Activated CD4-positive, CD25-positive, alpha-beta regulatory T cell (primary cell): ENCODE results near the gene STYXL1.

Experiments used
- DNase-seq, 4 experiments: peaks; one replicate each; lab custom pipeline; 2025; lab: John Stamatoyannopoulos, UW

STYXL1 gene

DNA sequence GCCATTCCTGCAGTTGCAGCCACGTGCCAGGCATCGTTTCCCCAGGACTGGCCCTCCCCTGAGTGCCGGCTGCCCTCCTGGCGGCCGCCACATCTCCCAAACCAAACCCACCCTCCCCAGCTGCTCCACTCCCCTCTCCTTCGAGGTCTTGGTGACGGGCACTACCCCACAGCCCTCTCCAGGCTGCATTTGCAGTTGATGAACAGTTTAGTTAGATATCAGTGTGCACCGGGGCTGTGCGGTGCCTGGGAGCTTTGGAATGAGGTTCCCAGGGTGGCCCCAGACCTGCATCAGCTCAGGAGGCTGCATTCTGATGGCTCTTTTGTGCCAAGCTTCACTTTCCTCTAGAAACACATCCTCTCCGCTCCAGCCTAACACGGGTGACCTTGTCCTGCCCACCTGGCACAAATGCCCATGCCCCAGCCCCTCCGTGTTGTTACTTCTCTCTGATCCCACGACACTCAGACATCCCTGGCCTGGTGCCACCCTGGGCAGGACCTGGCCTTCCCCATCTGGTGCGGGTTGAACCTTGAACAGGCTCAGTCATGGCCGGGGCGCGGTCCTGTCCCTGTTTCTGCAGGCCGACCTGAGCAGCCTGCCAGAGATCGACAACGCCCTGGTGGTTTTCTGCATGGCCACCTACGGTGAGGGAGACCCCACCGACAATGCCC is 67.9 kb downstream of the STYXL1 start:
- no peak for DNase-seq

DNA sequence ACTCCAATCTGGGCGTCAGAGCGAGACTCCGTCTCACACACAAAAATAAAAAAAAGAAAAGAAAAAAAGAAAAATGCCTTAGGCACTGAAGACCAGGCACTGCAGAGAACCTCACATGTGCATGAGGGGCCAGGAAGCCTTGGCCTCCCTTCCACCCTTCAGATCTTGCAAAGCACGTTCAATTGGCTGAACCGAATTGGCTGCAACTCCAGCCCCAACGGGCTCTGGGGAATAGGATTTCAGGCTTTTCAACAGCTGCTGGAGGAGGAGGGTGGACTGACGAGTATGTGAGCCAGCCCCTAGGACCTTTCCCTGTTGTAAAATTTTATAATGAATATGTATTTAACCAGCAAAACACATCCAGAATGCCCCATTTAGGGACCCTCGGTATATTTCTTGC is 70.1 kb downstream of the STYXL1 start:
- DNase-seq = no peak

DNA sequence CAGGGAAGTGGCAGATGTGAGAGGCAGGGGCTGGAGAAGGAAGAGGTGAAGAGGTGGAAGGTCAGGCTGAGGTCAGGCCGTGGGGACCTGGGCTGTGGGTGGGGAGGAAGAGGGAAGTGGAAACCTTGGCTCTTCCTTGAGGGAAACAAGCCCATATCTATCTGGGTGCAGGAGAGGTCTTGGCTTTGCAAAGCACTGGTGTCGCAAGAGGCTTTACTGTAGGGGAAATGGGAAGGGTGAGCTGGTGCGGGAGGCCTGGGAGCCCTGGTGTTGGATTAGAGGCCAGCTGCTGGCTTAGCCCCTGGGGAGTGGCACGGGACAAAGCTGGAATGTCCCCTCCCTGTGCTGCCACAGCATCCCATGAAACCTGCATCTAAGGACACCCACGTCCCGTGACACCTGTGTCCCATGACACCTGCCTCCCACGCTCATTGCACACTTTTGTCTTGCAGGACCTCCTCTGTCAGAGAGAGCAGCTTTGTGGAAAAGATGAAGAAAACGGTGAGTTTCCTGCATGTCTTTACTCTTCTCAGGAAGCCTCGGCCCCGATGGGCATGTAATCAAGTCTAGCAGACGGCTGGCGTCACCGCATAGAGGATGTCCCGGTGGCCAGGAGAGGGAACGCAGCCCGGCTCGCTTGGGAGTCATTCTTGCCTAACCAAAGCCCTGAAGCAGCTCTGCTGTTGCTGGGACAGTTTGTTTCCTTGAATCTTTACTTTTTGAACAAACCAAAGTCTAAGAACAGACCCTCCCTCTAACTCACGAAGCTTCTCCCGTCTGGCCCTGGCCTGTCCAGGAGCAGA is 75.6 kb downstream of the STYXL1 start:
- no peak for DNase-seq

DNA sequence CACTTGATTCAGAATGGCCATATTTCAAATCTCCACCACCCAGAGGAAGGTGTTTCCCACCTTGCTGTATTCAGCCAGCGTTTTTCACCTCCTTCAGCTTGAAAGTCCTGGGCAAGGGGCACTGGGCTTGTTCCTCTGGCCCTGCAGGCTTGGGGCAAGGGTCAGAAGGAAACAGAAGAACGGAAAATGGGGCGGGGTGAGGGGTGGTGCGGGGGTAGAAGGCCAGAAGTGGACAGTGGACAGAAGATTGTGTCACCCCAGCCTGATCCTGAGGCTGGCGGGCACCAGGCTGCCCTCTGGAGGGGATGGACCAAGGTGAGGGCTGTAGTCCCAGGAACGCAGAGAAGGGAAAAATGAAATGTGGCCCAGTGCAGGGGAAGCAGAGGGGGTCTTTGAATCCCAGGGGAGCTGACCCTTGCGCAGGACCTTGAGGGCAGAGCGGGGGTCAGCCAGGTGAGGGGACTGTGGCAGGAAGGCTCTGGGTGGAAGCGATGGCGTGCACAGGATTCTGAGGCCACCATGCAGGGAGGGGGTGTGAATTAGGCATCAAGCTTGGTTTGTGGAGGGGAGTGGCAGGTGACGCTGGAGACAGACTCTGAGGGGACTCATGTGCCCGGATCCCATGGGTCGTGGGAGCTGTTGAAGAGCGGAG is 76.4 kb downstream of the STYXL1 start:
- no peak for DNase-seq

DNA sequence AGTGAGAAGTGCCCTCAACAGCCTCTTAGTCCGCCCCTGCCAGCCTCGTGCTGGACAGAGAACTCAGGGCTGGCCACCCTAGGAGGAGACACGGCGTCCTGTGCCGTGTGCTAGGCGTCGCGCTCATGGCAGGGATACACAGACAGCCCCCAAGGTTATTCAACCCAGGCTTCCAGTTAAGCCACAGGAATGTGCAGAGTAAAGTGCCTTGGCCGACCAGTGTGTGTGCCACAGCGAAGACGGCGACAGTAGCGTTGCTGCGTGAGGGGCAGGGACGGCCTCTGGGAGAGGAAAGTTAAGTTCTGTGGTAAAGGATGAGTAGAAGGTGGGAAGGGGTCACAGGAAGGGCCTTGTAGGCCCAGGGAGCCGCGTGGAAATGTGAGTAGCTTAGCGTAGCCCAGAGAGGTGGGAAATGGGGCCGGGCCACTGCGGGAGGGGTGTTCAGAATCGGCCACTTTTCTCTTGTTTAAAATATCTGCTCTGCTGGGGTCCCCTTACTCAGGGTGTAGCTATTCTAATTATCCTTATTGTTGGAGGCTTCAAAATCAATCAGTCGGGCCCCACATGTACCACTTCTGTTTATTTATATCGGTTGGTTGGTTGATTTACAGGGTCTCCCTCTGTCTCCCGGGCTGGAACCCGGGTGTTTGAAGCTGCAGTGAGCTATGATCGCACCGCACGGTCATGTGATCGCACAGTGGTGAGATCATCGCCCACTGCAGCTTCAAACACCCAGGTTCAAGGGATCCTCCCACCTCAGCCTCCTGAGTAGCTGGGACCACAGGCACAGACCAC is 77.9 kb downstream of the STYXL1 start:
- DNase-seq = no peak

DNA sequence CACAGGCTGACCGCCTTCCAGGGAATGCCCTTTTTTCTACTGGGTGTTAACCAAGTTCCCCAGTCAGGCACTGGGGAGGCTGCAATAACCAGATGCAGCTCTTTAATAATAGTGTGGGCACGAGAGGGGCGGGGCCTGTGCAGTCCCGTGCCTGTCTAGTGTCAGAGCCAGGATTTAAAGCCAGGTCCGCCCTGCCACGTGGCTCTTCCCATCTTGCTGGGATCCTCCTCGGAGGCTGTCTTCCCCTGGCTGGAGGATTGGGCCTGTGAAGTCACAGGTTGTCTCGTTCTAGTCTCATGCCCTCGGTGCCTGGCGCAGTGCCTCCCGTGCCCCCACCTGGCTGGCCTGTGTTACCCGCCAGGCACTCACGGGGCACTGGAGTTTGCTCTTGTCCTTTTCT is 78.6 kb downstream of the STYXL1 start:
- DNase-seq = no peak

DNA sequence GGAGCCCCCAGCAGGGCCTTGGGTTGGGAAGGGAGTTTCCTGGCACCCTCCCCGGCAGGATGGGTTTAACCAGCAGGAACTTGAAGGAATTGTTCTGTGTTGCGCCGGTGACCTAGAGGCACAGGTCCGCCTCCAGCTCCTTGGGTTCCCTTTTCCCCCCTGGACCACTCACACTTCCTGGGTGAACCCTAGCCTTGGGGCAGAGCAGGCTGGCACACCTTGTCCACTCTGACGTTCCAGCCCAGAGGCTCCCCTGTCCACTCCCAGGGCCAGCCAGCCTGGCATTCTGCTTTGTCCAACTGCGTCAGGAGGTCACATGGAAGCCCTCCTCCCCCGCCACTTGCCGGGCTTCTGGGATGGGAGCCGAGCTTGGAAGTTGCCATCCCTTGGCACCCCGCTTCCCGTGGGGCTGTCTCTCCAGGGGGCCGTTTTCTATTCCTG is 79.2 kb downstream of the STYXL1 start:
- no peak for DNase-seq

DNA sequence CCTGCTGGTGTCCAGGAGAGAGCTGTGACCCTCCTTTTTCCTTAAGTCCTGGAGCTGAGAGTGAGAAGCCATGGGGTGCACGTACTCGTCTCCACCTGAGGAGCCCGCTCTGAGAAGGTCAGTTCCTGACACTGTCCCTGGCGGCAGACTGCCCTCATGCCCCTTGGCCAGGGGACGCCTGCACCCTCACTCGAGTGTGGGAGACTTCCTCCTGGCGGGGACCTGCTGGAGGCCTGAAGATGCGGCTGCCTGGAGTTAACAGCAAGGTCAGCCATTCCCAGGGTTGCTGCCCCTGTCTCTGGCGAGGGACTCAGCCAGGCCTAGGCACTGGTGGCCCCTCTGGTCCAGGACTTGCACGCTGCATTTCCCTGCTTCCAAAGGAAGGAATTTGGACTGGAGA is 79.8 kb downstream of the STYXL1 start:
- no peak for DNase-seq

DNA sequence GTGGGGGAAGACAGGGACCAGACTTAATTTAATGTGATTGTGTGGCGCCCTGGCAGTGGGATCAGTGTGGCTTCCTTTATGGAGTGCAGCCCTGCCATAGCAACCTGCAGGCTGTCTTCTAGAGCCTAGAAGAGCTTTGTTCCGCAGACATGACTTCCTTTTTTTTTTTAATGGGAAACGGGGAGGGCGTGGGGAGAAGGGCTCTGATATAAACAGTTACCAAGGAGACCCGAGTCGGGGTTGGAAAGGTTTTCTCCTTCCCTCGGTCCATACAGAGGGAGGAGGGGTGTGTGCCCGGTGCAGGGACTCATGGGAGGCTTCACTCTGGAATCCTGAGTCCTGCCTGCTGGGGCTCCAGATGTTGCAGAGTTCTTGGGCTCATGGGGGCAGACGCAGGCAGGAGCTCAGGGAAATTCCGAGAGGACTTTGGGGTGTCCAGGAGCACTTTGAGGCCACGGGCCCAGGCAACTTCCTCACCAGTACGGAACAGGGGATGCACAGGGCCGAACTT is 80.3 kb downstream of the STYXL1 start:
- DNase-seq = no peak

DNA sequence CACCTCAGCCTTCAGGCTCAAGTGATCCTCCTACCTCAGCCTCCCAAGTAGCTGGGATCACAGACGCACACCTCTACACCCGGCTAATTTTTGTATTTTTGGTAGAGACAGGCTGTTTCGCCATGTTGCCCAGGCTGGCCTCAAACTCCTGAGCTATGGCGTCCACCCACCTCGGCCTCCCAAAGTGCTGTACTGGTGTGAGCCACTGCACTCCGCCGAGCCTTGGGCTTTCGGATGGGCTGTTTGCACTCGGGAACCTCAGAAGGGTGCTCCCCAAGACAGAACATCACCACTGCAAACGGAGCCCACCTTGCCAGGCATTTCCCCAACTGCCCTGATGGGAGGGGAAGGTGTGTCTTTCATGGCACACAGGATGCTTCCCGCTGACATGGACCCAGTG is 80.7 kb downstream of the STYXL1 start:
- DNase-seq = no peak

DNA sequence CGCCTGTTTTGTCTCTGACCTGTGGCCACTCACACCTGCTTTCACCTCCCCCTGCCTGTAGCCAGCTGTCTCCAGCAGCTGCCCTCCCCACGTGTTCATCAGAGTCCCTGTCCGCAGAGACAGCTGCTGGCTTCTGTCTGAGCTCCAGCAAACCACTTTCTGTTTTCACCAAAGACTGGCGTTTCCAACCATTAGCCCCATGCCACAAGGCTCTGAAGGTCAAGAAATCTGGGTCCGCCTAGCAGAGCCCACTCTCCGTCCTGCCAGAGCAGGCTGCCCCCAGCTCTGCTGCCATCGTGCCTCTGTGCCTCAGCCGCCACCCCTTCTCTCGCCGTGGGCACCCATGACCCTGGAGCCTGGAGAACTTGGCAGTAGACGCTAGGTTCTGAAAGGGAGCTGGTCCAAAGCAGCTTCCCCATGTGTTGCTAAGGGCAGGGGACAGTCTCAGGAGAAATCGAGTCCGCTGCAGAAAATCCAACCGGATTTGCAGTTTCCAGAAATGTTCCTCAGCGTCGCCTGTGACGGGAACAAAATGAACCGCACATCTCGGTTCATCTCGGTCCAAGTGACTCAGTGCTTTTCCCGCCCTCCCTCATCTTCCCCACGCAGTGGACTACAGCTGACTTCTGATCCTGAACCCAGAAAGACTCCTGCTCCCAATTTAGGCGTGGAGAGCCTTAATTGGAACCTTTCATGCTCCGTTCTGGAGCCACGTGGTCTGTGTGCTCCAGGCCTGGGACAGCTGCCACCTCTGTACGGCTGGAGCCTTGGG is 81.4 kb downstream of the STYXL1 start:
- DNase-seq = no peak

DNA sequence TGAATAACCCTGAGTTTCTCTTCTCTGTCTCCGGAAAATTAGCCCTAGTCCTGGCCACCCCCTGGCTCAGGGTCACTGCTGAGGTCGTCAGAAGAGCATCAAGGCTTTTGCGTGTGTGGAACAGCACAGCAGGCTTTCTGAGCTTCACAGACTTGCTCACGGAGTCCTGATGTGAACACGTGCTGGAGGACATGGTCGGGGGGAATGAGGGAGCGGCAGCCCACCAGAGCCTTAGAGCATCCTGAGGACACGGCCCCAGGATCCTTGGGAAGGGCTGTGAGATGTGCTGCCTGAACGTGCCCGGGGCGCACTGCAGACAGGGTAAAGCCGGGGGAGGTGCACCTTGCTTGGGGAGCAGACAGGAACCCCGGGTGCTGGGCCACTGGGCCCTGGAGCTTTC is 82.2 kb downstream of the STYXL1 start:
- DNase-seq = no peak

DNA sequence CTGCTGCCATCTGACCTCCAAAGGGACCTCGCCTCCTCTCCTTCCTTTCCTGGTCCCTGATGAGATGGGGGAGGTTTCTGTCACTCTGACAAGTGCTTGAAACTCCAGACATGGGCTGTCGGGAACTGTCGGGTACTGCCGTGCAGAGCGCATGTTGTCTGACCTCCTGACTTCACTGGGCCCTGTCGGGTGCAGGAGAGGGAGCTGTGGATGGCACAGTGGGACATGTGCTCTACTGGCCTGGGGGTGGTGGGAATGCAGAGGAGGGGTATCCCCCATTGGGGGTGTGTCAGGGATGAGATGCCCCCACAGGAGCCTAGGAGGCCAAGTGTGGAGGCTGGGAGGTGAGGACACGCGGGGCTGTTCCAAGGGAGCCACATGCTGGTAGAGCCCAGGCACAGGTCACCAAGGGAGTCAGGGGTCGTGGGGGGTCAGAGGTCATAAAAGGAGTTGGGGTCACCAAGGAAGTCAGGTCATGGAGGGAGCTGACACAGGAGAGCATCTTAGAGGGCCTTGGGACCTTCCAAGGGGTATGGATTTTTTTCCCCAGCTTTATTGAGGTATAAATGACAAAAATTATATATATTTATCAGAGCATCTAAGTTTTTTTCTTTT is 84.3 kb downstream of the STYXL1 start:
- DNase-seq = no peak

DNA sequence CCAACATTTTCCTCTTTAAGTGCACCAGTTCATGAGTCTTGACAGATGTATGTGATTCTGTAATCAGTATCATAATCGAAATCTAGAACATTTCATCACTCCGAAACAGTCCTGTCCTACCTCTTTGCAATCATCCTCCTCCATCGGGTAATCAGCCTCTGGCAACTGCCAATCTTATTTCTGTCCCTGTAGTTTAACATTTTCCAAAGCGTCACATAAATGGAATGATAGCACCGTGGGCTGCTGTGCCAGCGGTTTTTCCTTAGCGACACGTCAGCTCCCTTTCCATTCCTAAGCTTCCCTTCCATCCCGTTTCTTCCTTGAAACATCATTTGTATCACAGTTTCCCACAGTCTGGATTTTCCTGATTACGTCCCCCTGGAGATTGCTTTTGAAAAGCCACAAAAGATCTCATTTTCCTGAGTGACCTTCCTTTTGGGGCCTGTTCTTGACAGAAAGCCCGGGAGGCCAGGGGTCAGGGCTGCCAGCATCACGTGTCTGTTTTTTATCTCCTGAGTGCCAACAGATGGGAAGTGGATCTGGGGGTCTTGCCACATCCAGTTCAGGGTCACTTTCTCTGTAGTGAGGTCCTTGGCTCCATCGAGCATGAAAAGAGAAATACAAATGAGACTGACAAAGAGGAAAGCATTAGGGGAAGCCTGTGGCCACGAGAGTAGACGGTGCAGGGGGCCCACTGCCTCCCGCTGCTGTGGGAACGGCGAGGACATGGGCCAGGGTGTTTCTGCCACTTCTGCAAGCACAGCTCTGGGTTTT is 85.0 kb downstream of the STYXL1 start:
- DNase-seq = no peak

DNA sequence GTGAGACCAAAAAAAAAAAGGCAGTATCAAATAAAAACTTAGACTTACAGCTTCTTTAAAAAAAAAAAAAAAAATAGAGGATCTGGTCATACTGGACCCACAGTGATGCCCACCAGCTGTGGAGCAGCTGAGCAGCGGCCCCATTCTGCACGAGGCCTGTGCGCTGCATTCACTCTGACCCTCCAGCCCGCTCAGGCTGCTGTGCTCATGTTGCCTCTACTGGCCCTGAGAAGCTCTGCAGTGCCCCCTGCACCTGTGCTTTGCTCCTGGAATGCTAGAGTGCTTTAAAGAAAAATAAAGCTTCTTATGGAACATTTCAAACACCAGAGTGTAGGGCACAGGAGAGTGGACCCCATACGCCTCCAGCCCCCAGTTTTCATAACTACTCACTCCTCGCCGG is 86.6 kb downstream of the STYXL1 start:
- DNase-seq = no peak

DNA sequence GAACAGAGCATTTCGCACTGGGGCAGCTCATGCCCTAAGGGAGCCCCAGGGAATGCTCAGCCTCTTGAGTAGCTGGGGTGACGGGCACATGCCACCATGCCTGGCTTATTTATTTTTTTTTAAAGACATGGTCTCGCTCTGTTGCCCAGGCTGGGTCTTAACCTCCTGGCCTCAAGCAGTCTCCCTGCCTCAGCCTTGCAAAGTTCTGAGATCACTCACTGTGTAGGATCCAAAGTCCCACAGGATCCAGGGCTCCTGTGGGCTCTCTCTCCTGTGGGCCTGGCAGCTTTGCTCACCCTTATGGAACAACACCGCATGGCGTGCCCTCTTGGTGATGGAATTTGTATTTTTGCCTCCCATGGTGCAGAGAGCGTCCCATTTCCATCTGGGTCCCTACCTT is 87.4 kb downstream of the STYXL1 start:
- no peak for DNase-seq

DNA sequence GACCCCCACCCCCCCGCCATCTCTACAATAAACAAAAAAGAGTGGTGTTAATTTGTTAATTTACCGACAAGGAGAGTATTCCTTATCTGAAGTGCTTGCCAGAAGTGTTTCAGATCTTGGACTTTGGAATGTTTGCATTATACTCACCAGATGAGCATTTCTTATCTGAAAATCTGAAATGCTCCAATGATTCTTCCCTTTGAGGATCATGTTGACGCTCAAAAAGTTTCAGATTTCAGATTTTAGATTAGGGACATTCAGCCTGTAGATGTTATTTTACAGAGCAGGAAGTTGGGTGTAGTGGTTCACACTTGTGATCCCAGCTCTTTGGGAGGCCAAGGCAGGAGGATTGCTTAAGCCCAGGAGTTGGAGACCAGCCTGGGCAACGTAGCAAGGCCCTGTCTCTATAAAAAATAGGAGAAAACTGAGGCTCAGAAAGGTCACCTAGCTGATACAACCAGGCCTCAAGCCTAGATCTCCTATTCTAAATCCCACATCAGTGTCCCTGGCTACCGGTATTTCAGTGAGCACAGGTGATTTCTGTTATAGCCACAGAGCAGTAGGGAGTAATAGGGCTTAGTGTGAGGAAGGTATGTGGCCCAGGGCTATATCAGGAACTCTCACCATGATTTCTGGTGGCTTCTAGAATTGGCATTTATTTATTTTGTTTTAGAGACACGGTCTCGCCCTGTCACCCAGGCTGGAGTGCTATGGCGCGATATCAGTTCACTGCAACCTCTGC is 88.8 kb downstream of the STYXL1 start:
- DNase-seq = no peak

DNA sequence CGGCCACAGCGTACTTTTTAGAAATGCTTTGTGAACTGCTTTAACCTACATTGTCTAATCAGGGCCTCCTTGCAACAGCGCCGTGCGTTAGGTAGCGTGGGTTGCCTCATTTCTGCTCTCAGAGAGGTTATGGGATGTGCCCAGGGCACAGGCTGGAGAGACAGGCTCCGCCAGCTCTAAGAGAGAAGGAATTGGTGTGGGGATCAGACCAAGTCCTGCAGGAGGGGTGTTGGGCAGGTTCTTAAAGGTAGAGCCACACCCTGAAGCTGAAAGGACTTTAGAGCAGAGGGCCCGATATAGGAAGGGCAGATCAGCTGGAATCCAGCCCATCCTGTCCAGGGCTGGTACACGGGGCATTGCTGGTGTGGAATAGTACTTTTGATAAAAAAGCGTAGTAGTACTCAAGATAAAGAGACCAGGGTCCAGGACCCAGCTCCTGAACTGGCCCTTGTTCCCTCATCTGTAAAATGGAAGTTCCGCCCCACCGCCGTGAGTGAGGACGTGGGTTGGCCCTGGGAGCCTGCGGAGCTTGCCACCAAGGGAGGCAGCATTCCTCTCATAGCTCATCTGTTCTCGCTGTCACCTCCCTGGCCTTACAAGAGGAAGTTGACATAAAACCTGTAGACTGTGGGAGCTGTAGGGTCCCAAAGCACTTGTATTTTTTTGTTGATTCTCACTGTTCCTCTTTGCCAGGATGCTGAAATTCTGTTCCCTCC is 90.6 kb downstream of the STYXL1 start:
- DNase-seq = no peak
